ENCODE data around the gene FABP7. TPM values are rescaled to one million over a fixed set of nuclear protein-coding genes. Genes with fewer than 3 reads are reported as not detected.

The FABP7 gene
- total RNA-seq, 2 donors from 2014 or later = not detected

DNA sequence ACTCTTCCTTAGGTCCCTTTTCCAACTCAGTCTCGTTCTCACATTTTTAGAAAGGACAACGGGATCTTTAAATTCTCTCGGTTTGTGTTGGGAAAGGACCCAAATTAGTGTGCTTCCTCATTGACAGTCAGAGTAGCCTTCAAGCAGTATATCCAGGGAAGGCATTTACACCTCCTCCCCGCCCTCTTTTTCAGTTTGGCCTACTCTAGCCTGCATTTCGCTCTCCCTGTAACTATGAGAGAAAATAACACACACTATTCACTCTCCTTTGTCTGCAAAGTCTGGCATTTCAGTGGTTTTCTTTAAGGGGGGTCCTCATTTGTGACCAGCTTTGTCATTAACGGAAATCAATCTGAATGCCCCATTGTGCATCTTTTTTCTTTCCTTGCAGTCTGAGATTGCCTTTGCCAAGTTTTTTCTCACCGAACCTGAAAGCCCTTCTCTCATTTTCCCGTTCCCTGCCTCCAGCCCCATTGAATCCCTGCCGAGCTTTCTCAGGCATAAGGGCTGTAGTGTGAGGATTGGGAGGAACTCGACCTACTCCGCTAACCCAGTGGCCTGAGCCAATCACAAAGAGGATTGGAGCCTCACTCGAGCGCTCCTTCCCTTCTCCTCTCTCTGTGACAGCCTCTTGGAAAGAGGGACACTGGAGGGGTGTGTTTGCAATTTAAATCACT is 393 bp upstream of the FABP7 start:
- Mint-ChIP-seq H3K27me3 (peaks cover 15% of the 10 kb centered on the region), H3K4me3 (no peak overlapping the region), H3K36me3 (ENCODE audit: low read depth) (no peaks in the 10 kb centered on the region), H3K27ac (no peak overlapping the region), H3K4me1 (no peaks in the 10 kb centered on the region), H3K9me3 (no peaks in the 10 kb centered on the region)
- ATAC-seq (replicated peaks) = no peak

DNA sequence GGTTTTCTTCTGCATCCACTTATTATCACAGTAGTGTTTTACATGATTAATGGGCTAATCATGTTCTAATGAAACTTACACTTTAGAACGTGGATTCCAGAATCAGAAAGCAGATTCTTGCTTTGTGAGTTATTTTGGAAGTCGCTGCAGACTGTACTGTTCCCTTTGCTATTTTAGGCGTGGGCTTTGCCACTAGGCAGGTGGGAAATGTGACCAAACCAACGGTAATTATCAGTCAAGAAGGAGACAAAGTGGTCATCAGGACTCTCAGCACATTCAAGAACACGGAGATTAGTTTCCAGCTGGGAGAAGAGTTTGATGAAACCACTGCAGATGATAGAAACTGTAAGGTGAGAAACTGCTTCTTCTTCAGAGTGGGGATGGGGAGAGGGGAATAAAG is 598 bp downstream of the FABP7 start:
- Mint-ChIP-seq H3K4me3 (no peak overlapping the region), H3K27me3 (peaks cover 15% of the 10 kb centered on the region), H3K36me3 (ENCODE audit: low read depth) (no peaks in the 10 kb centered on the region), H3K27ac (no peak overlapping the region), H3K9me3 (no peaks in the 10 kb centered on the region), H3K4me1 (no peaks in the 10 kb centered on the region)
- ATAC-seq (replicated peaks) = no peak

- H3K36me3 Mint-ChIP-seq (ENCODE audit: low read depth) = no peaks in the 10 kb centered on the region
- no peak overlapping the region for H3K27ac Mint-ChIP-seq
- H3K4me3 Mint-ChIP-seq = no peak overlapping the region
- peaks cover 15% of the 10 kb centered on the region for H3K27me3 Mint-ChIP-seq
- no peak for ATAC-seq (replicated peaks)
- no peaks in the 10 kb centered on the region for H3K9me3 Mint-ChIP-seq
- no peaks in the 10 kb centered on the region for H3K4me1 Mint-ChIP-seq
Observed at GRCh38 chr6:122781716-122782115, 2.2 kb downstream of the FABP7 start.

GRCh38 chr6:122783401-122783800 is 3.9 kb downstream of the FABP7 start:
- no peaks in the 10 kb centered on the region for H3K36me3 Mint-ChIP-seq (ENCODE audit: low read depth)
- H3K4me1 Mint-ChIP-seq = no peaks in the 10 kb centered on the region
- no peaks in the 10 kb centered on the region for H3K9me3 Mint-ChIP-seq

DNA sequence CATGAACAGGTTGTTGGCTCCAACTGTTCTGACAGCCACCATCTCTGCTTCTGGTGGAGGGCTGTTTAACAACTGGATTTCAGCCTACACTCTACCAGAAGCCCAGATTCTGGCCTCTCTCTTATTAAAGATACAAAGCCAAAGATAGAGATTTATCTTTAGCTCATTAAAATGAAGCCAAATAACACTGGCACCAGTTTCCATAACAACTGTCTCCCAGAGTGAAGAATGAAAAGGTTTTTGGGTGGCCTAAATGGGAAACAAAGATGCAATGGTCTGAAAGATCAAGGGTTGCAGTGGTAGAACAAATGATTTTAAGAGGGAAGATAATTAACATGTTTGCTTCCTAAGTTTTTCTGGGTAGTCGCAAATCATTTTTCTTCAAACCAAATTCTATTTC is 6.4 kb downstream of the FABP7 start:
- Mint-ChIP-seq H3K4me1 (no peaks in the 10 kb centered on the region), H3K9me3 (no peaks in the 10 kb centered on the region), H3K27me3 (peaks cover 37% of the 10 kb centered on the region), H3K4me3 (no peak overlapping the region), H3K36me3 (ENCODE audit: low read depth) (no peaks in the 10 kb centered on the region), H3K27ac (no peak overlapping the region)
- no peak for ATAC-seq (replicated peaks)

More at GRCh38 chr6:122783401-122783800, 3.9 kb downstream of the FABP7 start:
- H3K27me3 Mint-ChIP-seq = peaks cover 26% of the 10 kb centered on the region
- no peak overlapping the region for H3K27ac Mint-ChIP-seq
- H3K4me3 Mint-ChIP-seq = no peak overlapping the region
- ATAC-seq (replicated peaks) = no peak

GRCh38 chr6:122787721-122788120 is 8.2 kb downstream of the FABP7 start:
- H3K4me3 Mint-ChIP-seq = no peak overlapping the region
- H3K27me3 Mint-ChIP-seq = peaks cover 39% of the 10 kb centered on the region
- H3K27ac Mint-ChIP-seq = no peak overlapping the region

DNA sequence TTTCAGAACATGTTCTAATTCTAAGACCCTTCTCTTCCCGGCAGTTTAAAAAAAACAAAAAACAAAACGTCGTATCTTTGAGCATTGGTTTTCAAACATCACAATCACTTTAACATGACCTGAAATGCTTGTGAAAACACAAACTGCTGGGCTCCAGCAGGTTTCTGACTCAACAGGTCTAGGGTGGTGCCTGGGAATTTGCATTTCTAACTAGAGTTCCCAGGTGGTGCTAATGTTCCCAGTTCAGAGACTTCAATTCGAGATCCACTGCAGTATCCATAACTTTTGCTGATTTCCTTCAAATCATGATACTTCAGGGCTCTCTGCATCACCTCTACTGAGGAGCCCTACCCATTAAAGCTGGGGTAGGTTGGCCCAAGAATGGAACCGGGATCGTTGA is 8.7 kb downstream of the FABP7 start:
- no peak for ATAC-seq (replicated peaks)
- Mint-ChIP-seq H3K27ac (no peak overlapping the region), H3K27me3 (peaks cover 43% of the 10 kb centered on the region), H3K9me3 (no peaks in the 10 kb centered on the region), H3K4me1 (no peaks in the 10 kb centered on the region), H3K4me3 (no peak overlapping the region), H3K36me3 (ENCODE audit: low read depth) (no peaks in the 10 kb centered on the region)

More at GRCh38 chr6:122787721-122788120, 8.2 kb downstream of the FABP7 start:
- H3K4me1 Mint-ChIP-seq = no peaks in the 10 kb centered on the region
- no peak for ATAC-seq (replicated peaks)
- H3K9me3 Mint-ChIP-seq = no peaks in the 10 kb centered on the region
- H3K36me3 Mint-ChIP-seq (ENCODE audit: low read depth) = no peaks in the 10 kb centered on the region

GRCh38 chr6:122788663-122789181 is 9.2 kb downstream of the FABP7 start:
- H3K4me1 Mint-ChIP-seq = no peaks in the 10 kb centered on the region
- no peaks in the 10 kb centered on the region for H3K36me3 Mint-ChIP-seq (ENCODE audit: low read depth)
- no peaks in the 10 kb centered on the region for H3K9me3 Mint-ChIP-seq
- peaks cover 41% of the 10 kb centered on the region for H3K27me3 Mint-ChIP-seq
- no peak for ATAC-seq (replicated peaks)
- peak overlapping the region; percentile 35 for H3K4me3 Mint-ChIP-seq
- no peak overlapping the region for H3K27ac Mint-ChIP-seq

GRCh38 chr6:122789182-122790027 is 9.9 kb downstream of the FABP7 start, which contains the start of gene SMPDL3A:
TSS of gene SMPDL3A (plus strand) at chr6:122789258. CDS start at chr6:122789347, 89 bp downstream.
- ATAC-seq (replicated peaks) = peak; percentile 74
- Mint-ChIP-seq H3K9me3 (no peaks in the 10 kb centered on the region), H3K4me1 (no peaks in the 10 kb centered on the region), H3K27ac (no peak within 1 kb of the TSS), H3K27me3 (peaks cover 41% of the 10 kb centered on the region), H3K36me3 (ENCODE audit: low read depth) (no peaks in the 10 kb centered on the region), H3K4me3 (peak within 1 kb of the TSS; percentile 35)

DNA sequence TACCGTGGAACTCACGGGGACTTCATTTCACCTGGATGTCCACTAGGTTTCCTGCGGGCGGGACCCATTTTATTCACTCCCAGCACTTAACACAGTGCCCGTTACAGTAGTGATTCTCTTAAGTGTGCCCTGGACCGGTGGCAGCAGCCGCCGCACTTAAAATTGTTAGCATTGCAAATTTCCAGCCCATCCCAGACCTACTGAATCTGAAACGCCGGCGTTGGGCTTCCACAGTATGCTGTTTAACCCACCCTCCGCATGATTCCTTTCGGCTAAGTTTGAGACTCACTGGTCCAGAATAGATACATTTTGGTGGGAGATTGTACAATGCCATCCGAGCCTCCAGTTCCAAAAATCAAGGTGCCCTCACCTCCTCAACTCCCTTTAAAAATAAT is 10.5 kb downstream of the FABP7 start:
- no peak for ATAC-seq (replicated peaks)
- Mint-ChIP-seq H3K36me3 (ENCODE audit: low read depth) (no peaks in the 10 kb centered on the region), H3K27ac (no peak overlapping the region), H3K27me3 (peaks cover 41% of the 10 kb centered on the region), H3K9me3 (no peaks in the 10 kb centered on the region), H3K4me3 (peak overlapping the region; percentile 35), H3K4me1 (no peaks in the 10 kb centered on the region)

- no peaks in the 10 kb centered on the region for H3K9me3 Mint-ChIP-seq
- H3K27ac Mint-ChIP-seq = no peak overlapping the region
- H3K4me3 Mint-ChIP-seq = peak overlapping the region; percentile 35
- ATAC-seq (replicated peaks) = no peak
- H3K27me3 Mint-ChIP-seq = peaks cover 41% of the 10 kb centered on the region
- no peaks in the 10 kb centered on the region for H3K36me3 Mint-ChIP-seq (ENCODE audit: low read depth)
- H3K4me1 Mint-ChIP-seq = no peaks in the 10 kb centered on the region
Observed at GRCh38 chr6:122790423-122791309, 11.2 kb downstream of the FABP7 start.

DNA sequence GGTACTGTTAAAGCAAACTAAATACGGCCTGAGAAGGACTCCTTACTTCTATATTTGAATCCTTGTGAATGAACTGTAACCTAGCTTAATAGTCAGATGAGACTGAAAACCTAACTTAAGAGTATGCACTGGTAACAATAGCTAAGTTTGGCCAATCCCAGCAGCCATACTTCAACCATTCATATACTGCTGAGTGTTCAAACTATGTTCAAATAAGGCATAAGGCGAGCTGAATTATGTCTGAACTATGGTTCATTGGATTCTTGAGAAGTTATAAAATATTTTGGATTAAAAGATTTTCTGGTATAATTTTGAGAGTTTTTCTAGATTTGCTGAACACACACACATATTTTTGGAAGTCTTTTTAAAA is 11.8 kb downstream of the FABP7 start:
- no peaks in the 10 kb centered on the region for H3K36me3 Mint-ChIP-seq (ENCODE audit: low read depth)
- H3K4me1 Mint-ChIP-seq = no peaks in the 10 kb centered on the region
- H3K4me3 Mint-ChIP-seq = no peak overlapping the region
- no peaks in the 10 kb centered on the region for H3K9me3 Mint-ChIP-seq
- H3K27me3 Mint-ChIP-seq = peaks cover 41% of the 10 kb centered on the region
- no peak overlapping the region for H3K27ac Mint-ChIP-seq
- no peak for ATAC-seq (replicated peaks)

- Mint-ChIP-seq H3K4me3 (no peak overlapping the region), H3K9me3 (no peaks in the 10 kb centered on the region), H3K27ac (no peak overlapping the region), H3K36me3 (ENCODE audit: low read depth) (no peaks in the 10 kb centered on the region), H3K27me3 (peaks cover 35% of the 10 kb centered on the region), H3K4me1 (peaks cover 1% of the 10 kb centered on the region)
- ATAC-seq (replicated peaks) = no peak
Observed at GRCh38 chr6:122792766-122793165, 13.2 kb downstream of the FABP7 start.

DNA sequence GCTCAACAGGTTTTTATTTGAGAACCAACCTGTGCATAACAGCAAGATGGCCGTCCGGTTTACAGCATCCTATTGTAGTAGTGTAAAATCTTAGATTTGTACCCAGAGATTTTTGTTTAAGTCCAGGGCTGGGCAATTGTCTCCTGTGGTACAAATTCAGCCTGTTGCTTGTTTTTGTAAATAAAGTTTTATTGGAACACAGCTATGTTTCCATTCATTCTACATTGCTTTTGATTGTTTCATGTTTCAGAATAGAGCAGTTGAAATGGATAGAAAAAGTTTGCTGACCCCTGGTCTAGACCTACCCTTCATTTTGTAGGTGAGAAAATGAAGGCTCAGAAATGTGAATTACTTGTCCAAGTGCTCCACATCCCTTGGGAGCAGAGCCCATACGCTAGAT is 18.0 kb downstream of the FABP7 start:
- peaks cover 5% of the 10 kb centered on the region for H3K4me1 Mint-ChIP-seq
- no peaks in the 10 kb centered on the region for H3K9me3 Mint-ChIP-seq
- ATAC-seq (replicated peaks) = no peak
- peaks cover 8% of the 10 kb centered on the region for H3K27me3 Mint-ChIP-seq
- H3K4me3 Mint-ChIP-seq = no peak overlapping the region
- no peak overlapping the region for H3K27ac Mint-ChIP-seq
- H3K36me3 Mint-ChIP-seq (ENCODE audit: low read depth) = no peaks in the 10 kb centered on the region
